Renal pelvis (tissue), 12 donors: ENCODE data around the gene OR9Q1. TPM values are rescaled to one million over a fixed set of nuclear protein-coding genes. Genes with fewer than 3 reads are reported as not detected.
"Not testable (repeated sequence)": the region's sequence is repeated elsewhere in the genome, so short reads cannot be mapped to it uniquely, and the experiment has no call there.

Source experiments
- DNase-seq: peaks from one replicate; pipeline ENCODE4 v3.0.0-alpha.2; 2013
- long read RNA-seq, 16 experiments: transcript quantifications; one replicate each; lab custom pipeline, GENCODE V29; 2026
- polyA plus RNA-seq, 3 donors: library from polyadenylated mRNA; unstranded; fragments of 120-200 nt; gene quantifications; one replicate each; pipeline ENCODE4 v1.2.1, GENCODE V29; 2013; ENCODE audit not compliant: insufficient read length in 3 of 3

Gene OR9Q1, protein sequence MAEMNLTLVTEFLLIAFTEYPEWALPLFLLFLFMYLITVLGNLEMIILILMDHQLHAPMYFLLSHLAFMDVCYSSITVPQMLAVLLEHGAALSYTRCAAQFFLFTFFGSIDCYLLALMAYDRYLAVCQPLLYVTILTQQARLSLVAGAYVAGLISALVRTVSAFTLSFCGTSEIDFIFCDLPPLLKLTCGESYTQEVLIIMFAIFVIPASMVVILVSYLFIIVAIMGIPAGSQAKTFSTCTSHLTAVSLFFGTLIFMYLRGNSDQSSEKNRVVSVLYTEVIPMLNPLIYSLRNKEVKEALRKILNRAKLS
- not detected for polyA plus RNA-seq
- long read RNA-seq, donor 1: 0 reads
- long read RNA-seq, donor 2: 0 reads
- long read RNA-seq, donor 3: 0 reads
- long read RNA-seq, donor 4: 0 reads
- long read RNA-seq, donor 5, partial matches to known transcripts: 0 of 1 reads
- long read RNA-seq, donor 5, other reads (novel, unspliced or antisense): 0 of 1 reads
- long read RNA-seq, donor 6: 0 reads
- long read RNA-seq, donor 7: 0 reads
- long read RNA-seq, donor 8: 0 reads
- long read RNA-seq, donor 9: 0 reads
- long read RNA-seq, donor 10: 0 reads
- long read RNA-seq, donor 11: 0 reads
- long read RNA-seq, donor 12: 0 reads
- long read RNA-seq, donor 13: 0 reads
- long read RNA-seq, donor 14: 0 reads
- long read RNA-seq, donor 15: 0 reads
- long read RNA-seq, donor 16, partial matches to known transcripts: 0 of 1 reads
- long read RNA-seq, donor 16, other reads (novel, unspliced or antisense): 0 of 1 reads

DNA sequence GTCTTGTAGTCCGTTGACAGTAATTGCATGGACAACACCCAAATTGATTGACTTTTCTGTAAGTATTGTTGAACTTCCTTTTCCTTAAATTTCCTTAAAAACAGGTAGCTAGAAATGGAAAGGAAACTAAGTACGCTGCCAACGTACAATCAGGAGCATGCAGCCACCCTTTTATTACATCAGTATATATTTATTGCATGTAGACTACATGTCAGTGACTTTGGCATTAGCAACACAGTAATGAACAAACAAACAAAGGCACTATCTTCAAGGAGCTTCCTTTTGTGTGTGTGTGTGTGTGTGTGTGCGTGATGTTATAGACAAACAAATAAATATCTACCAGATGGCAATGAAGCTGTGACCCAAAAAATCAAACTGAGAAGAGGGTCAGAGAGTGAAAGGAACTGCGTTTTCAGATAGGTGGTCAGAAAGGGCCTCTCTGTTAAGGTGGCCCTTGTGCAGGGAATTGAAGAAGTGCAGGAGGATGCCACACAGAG, at the start of gene OR9Q1:
TSS of gene OR9Q1 (plus strand) at position 447 of the 497 bp plus-strand sequence. CDS start 155,564 bp downstream, outside the sequence.
- no peak for DNase-seq

DNA sequence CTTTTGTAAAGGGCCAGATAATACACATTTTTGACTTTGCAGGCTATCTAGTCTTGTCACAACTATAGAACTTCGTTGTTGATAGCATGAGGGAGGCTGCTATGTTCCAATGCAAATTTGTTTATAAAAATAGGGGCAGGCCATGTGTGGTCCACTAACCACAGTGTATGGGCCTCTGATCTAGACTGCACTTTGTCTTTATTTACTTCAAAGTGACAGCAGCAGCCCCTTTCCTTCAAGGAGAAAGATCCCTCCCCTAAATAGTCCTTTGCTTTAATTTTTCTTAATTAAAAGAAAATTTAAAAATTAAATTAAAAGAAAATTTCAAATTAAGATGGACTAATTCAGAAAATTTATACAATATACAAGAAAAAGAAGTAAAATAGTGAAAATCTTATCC, 49.5 kb upstream of the OR9Q1 start:
- no peak for DNase-seq

DNA sequence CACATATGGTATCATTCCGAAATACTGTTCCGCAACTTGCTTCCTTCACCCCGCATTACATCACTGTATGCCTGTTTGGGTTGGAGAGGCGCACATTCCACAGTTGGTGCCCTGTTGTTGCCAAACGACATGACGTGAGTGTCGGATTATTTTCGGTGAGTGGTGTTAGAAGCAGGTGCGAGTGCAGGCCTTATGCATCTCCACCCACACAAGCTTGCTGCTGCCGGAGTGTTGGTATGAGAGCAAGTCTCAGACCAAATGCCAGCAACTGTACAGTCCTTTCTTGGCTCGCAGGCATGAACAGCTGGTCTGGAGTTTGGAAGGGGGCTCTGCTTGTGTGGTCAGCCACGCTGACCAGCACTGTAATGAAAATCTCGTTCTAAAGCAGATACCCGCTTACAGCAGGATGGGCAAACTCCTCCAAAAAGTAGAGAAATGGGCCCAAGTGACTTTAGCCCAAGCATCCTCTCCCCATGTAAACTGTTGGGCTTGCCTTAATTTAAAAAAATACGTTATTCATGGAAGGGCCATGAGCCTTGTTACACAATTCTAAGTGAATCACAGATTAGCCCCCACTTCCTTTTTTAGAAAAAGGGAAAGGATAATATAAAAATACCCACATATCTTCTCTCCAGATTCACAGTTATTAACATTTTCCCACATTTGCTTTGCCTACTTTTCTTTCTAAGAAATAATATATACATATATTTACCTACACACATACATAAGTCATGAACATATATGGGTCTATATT, 48.7 kb upstream of the OR9Q1 start:
- no peak for DNase-seq

DNA sequence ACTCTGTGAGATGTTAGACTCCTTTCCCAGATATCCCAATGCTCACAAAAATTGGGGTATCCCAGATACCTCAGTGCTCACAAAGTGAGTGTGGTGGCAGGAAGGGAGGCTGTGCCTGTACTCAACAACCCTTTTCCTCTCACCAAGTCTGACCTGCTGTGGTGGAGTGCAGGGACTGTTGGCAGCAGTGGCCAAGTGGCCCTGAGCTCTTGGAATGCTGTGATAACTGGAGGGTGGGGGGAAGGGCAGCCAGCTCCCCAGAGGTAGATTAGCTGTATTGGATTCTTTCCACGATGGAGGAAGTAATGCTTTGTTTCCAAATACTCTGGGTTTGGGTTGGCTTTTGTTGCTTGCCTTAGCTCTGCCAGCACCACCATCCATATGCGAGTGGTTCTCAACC, 46.0 kb upstream of the OR9Q1 start:
- no peak for DNase-seq

DNA sequence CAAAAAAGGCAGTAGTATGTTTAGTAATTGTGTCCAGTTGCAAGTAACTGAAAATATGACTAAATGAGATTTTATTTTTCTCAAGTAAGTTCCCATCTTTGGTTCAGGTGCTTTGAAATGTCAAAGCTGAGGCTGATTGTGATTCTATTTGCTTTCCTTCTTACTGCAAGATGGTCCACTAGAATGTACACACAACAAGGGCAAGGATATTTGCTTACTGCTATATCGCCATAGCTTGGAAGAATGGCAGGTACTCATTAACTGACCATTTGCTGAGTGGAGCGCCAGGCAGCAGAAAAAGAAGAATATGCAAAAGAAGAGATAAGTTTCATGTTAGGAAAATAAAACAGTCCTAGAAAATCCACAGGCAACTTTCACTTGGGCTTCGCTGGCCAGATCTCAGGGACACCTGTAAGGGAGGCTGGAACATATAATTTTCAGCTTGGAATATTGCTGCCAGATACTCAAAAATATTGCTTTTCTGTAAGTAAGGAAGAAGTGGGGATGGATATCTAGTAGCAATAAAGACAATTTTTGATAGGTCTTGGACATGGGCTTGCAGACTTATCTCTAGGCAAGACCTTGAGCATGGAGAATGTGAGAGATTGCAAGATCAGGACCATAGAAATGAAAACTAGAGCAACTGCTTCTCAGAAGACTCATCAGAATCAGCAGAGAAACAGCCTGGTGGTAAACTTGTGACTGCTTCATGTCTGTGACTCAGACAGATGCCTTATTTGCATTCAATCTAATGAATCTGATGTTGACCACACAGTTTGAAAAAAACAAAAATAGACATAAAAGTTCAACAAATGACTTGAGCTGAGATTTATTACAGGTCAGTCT, 44.8 kb upstream of the OR9Q1 start:
- DNase-seq: no peak

DNA sequence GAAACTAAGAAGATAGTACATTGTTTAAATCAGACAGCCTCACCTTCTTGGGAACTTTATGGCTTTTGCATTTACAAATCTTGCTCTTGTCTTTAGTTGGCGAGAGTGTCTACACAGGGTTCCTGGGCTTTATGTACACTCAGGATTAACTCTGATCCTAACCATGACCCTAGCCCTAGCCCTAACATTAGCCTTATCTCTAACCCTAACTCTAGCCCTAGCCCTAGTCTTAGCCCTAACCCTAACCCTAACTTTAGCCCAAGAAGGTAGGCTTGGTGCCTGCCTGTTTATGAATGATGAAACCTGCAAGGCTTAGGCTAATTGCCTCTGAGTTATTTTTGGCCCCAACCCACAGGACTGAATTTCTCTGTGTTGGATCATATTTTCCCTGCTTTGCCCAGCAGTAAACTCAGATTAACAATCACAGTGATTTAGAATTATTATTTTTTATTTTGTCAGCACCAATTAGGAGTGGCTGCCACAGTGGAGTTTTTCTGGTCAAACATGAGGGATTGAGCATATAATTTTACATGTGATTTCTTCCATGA, 44.1 kb upstream of the OR9Q1 start:
- DNase-seq: no peak

DNA sequence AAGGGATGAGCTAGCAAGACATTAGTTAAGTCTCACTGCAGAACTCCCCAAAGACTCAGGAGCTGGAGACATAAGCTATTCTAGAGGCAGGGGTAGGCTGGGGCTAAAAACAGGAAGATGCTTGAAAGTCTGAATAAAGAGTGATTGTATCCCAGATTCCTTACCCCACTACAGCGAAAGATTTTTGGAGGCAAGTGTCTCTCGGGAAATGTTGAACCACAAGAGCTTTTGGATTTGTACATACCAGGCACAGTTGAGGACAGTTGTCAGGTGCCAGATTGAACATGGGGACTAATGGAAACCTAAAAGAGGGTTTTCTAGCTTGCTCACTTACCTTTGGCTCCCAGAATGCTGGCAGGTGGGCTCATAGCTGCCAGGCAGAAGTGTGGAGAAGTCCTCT, 43.5 kb upstream of the OR9Q1 start:
- no peak for DNase-seq

DNA sequence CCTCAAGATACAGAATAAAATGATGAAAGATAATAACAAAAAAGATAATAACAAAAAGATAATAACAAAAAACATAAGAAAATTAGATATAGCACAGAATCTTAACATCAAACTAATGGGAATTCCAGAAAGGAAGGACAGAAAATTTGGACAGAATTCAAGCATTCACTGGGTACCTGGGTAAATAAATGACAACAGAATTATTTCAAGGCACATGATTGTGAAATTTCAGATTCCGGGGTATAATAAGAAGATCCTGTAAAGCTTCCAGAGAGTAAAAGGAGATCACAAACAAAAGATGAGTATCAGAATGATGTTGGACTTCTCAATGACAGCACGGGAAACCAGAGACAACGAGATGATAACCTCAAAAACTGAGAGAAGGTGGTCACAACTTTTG, 42.1 kb upstream of the OR9Q1 start:
- DNase-seq: no peak

DNA sequence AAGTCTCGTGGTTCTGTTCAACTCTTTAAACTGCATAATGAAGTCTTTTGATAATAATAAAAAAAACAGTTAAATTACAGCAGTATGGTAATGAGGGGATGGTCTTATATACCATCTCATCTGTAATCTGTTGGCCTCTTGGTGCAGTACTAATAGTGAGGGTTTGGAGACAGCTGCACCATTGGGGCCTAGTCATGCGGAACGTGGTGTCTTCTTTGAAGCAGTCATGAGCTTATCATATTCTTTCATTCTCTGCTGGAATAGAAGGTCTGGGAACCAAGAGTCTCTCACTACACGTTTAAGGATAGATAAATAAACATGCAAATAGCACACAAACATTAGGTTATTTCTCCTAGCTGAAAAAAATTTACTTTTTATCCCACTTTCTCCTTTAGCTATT, 40.9 kb upstream of the OR9Q1 start:
- DNase-seq: no peak

DNA sequence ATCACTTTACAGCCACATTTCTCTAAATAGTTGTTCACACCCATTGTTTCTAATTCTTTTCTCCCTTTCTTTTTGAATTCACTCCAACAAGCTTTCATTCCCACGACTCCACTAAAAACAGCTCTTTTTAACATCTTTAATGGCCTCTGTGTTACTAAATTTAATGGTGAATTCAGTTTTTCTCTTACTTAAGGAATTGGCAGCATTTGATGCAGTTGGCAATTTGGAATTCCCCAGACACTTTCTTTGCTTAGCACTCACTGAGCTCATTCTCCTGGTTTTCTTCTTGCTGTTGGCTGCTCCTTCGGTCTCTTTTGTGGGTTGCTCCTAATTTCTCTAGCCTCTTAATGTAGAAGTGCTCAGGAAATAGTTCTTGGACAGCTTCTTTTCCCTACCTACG, 40.5 kb upstream of the OR9Q1 start:
- no peak for DNase-seq

DNA sequence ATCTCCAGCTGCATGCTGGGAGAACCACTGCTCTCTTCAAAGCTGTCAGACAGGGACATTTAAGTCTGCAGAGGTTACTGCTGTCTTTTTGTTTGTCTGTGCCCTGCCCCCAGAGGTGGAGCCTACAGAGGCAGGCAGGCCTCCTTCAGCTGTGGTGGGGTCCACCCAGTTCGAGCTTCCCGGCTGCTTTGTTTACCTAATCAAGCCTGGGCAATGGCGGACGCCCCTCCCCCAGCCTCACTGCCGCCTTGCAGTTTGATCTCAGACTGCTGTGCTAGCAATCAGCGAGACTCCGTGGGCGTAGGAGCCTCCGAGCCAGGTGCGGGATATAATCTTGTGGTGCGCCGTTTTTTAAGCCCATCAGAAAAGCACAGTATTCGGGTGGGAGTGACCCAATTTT, 24.2 kb upstream of the OR9Q1 start:
- DNase-seq: not testable (repeated sequence)

DNA sequence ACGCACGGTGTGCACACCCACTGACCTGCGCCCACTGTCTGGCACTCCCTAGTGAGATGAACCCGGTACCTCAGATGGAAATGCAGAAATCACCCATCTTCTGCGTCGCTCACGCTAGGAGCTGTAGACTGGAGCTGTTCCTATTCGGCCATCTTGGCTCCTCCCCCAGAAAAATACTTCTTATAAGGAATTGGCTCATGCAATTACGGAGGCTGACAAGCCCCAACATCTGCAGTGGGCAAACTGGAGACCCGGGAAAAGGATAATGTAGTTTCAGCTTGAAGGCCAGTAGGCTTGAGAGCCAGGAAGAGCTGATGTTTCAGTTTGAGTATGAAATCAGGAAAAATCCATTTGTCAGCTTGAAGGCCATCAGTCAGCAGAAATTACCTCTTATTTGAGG, 23.7 kb upstream of the OR9Q1 start:
- not testable (repeated sequence) for DNase-seq

DNA sequence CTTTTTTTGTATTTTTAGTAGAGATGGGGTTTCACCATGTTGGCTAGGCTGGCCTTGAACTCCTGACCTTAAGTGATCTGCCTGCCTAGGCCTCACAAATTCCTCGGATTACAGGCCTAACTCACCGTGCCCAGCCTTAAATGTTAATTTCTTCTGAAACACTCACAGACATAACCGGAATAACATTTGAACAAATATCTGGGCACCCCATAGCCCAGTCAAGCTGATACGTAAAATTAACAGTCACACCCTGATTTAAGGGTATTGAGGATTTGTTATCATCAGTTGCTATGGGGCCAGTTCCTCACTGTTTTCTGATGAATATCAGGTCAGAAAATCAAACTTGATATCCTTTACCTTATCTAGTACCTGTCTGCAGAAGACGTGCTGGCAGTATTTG, 23.0 kb upstream of the OR9Q1 start:
- no peak for DNase-seq

DNA sequence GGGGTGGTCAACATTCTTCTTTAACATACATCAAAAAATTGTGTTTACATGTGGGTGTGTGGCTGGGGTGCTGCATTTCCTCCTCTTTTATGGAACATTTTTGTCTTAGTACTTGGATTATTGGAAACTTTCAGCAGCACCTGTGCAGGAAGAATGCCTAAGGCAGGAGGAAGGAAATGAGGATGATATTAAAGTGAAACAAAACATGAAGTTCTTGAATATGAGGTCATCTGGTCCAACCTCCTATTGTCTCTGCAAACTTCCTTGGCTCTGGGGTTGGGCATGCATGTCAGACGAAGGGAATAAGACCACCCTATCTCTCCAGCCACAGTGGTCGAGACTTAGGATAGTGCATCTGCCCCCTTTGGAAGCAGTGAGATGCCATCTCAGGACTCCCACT, 20.6 kb upstream of the OR9Q1 start:
- no peak for DNase-seq

DNA sequence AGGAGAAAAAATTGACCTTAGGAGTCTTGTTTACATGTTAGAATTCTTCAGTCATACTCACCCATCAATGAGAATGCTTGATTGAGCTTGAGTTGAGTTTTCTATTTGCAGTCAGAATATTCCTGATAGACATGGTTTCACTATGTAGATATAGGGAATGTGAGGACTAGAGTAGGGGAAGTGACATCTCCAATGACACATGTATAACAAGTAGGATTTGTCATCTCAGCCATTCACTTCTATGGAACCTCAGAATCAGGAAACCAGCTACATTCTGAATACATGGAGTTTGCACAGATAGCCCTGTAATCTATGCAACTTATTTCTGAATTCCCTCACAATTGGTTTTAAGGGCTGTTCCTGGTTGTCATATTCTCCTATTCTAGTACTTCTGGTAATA, 20.1 kb upstream of the OR9Q1 start:
- DNase-seq: no peak

DNA sequence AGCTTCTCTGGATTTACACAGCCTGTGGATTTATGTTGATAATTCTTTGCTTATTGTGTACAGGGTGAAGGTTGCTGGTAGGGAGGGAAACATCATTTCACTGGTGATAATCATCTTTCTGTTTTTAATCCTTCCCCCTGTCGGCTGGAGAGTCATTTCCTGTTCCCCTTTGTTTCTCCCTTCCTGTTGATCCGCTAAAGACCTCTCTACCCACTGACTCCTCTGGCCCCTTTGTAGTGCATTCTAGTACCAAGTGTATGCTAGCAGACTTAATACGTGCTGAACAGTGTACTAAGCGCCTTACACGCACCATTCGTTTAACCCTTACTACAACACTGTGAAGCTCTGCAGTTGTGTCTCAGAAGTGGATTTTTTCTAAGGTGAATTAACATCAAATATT, 19.0 kb upstream of the OR9Q1 start:
- no peak for DNase-seq

DNA sequence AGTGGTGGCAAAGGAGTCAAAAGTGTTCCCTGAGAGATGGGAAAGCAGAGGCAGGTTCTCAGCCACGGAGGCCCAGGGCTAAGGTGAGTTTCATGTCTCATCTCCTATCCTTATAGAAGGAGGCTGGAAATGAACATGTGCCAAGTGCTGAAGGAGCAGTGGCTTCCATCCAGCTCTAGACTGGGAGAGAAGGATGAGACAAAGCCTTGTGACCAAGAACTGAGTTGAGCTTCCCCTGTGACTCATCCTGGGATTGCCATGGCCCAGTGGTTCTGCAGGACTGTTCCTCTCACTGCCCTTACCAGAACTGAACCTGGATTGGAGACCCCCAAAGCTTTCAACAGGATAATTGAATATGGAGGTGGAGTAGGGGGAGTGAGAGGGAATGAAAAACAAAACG, 16.7 kb upstream of the OR9Q1 start:
- DNase-seq: no peak

DNA sequence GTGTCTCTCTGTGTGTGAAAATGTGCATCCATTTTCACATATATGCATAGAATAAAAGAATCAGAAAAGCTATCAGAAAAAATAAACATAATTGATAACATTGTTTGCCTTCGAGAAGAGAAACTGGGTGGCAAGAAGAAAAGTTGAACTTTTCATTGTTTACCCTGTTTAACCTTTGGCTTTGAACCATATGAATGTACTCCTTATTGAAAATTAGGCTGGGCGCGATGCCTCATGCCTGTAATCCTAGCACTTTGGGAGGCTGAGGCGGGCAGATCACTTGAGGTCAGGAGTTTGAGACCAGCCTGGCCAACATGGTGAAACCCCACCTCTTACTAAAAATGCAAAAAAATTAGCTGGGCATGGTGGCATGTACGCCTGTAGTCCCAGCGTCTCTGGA, 11.9 kb upstream of the OR9Q1 start:
- DNase-seq: no peak

DNA sequence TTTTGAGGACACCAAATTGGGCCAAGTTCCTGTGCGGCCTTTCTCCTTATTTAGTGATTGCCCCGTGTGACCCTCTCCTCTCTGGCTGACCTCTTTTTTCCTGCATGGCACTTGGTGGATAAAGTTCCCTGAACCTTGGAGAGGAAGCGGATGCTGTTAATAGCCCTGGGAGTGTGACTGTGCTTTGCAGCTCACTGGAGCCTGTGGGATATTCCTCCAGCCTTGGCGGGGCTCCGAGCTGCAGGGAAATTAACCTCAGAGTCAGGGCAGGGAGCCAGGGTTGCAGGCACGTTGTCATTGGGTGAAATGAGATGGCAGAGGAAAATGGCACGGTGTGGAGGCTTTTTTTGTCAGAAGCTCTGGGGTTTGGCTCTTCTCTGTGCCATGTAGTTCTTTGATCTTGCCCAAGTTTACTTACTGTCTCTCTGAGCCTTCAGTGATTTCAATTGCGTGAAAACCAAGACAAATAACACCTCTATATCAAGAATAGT, 965 bp downstream of the OR9Q1 start:
- DNase-seq: peak; percentile 40

DNA sequence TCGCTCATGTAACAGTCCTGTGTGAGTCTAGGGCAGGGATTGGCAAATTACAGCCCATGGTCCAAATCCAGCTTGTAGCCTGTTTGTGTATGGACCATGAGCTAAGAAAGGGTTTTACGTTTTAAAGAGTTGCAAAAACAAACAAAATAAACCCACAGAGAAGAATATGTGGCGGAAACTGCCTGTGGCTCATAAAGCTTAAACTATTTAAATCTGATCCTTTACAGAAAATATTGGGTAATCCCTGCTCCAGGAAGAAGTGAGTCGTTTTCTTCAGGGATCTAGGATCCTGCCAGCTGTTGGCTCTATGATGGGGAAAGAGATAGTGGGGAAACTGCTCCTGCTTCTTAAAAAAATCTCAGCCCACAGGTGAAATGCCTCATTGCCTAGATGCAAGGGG, 3.7 kb downstream of the OR9Q1 start:
- no peak for DNase-seq
